Natural killer cell (primary cell): ENCODE measurements around the gene EIF4G1. TPM values are rescaled to one million over a fixed set of nuclear protein-coding genes. Genes with fewer than 3 reads are reported as not detected.
A peak's percentile ranks its signal among the peaks of the same experiment; 100 is the strongest.

ENCODE experiments used
- ATAC-seq, 3 donors: fragments of 150-1000 bp in 2 of 3; fragments of 200-7000 bp in 1 of 3; cut with Tn5 transposase; 1 replicate in 1 of 3; 2 replicates in 2 of 3; pipeline ENCODE4 v1.10.0; 2021; ENCODE audit warnings: mild to moderate bottlenecking in 2 of 3, moderate library complexity in 2 of 3
- DNase-seq, 2 donors: peaks; one replicate each; pipeline versions ENCODE4 v3.0.0 to v3.0.0-alpha.2; 2013 to 2021; ENCODE audit warnings: mixed read lengths in 1 of 2
- H3K27ac ChIP-seq: one replicate; pipeline ENCODE4 v1.5.1; 2013; ENCODE audit warnings: mild to moderate bottlenecking, low read length
- H3K27me3 ChIP-seq: one replicate; pipeline ENCODE4 v1.6.1; 2013; ENCODE audit warnings: low read length; ENCODE audit not compliant: control insufficient read depth, insufficient read depth
- H3K36me3 ChIP-seq: one replicate; pipeline ENCODE4 v1.6.1; 2013; ENCODE audit warnings: low read length; ENCODE audit not compliant: control insufficient read depth, insufficient read depth
- H3K4me1 ChIP-seq: one replicate; pipeline ENCODE4 v1.6.1; 2013; ENCODE audit warnings: low read length; ENCODE audit not compliant: control insufficient read depth, insufficient read depth
- H3K4me3 ChIP-seq: one replicate; pipeline ENCODE4 v1.5.1; 2013; ENCODE audit warnings: low read length
- H3K9me3 ChIP-seq: one replicate; pipeline ENCODE4 v1.6.1; 2013; ENCODE audit warnings: low read length; ENCODE audit not compliant: control insufficient read depth, insufficient read depth
- H3K27ac Mint-ChIP-seq, 2 donors: one replicate each; pipeline ENCODE4 v1.8.0; 2022; ENCODE audit warnings: mild to moderate bottlenecking in 2 of 2, mixed read lengths in 2 of 2, moderate library complexity in 1 of 2
- H3K27me3 Mint-ChIP-seq, 2 donors: one replicate each; pipeline ENCODE4 v1.8.0; 2022; ENCODE audit warnings: low read depth in 2 of 2, mixed read lengths in 2 of 2
- H3K36me3 Mint-ChIP-seq: one replicate; pipeline ENCODE4 v1.8.0; 2022; ENCODE audit warnings: mixed read lengths
- H3K4me1 Mint-ChIP-seq, 2 donors: one replicate each; pipeline ENCODE4 v1.8.0; 2022; ENCODE audit warnings: mixed read lengths in 2 of 2
- H3K4me3 Mint-ChIP-seq: one replicate; pipeline ENCODE4 v1.8.0; 2022; ENCODE audit warnings: mild to moderate bottlenecking, moderate library complexity, mixed read lengths
- H3K9me3 Mint-ChIP-seq, 2 donors: one replicate each; pipeline ENCODE4 v1.8.0; 2022; ENCODE audit warnings: mixed read lengths in 2 of 2
- WGBS: methylation state at CpG from one replicate; pipeline ENCODE4 v1.1.7; 2013; ENCODE audit warnings: missing lambda C conversion rate; ENCODE audit not compliant: insufficient coverage; 5-methylcytosine and 5-hydroxymethylcytosine counted together
- intact Hi-C: fragments of 100-400 bp; cut with micrococcal nuclease; formaldehyde crosslinking; loops from one replicate; pipeline ENCODE4 v1.14.2; 2022
- total RNA-seq, 4 donors: library from RNA; stranded (reverse); fragments of 120-200 nt in 1 of 4; gene quantifications; one replicate each; pipeline versions ENCODE4 v1.2.3 to v1.2.4, GENCODE V29; 2013 to 2022
- TF ChIP-seq, protein P1 (sequence below): fragments of 200-600 bp; IDR thresholded peaks from one replicate; pipeline ENCODE4 v1.8.0; 2022; ENCODE audit warnings: antibody characterized with exemption

Gene EIF4G1
- total RNA-seq, 3 donors from 2014 or later (not counting 1 experiment from before 2014, with no cell fraction given), result 220 to 235 (median 227) TPM

DNA sequence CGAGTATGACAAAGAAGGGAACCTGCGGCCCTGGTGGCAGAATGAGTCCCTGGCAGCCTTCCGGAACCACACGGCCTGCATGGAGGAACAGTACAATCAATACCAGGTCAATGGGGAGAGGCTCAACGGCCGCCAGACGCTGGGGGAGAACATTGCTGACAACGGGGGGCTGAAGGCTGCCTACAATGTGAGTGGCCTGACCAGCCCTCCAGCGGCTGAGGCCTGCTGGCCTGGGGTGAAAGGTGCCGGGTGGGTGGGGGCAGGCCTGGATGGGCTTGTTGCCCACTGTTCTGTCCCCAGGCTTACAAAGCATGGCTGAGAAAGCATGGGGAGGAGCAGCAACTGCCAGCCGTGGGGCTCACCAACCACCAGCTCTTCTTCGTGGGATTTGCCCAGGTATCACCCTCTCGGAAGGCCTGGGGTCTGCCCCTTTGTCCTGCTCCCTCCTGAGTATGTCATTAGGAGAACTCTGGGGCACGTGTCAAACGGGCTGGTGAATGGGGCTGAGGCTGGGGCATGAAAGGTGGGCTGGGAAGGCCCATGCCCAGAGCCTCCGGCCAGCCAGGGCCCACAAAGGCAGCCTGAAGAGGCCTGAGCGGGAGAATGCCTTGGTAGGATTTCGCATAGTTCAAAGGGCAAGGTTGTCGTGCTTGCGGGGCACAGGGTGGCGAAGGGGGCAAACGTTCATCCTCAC, 23.2 kb upstream of the EIF4G1 start:
- no peak overlapping the region for H3K4me3 ChIP-seq
- H3K4me1 ChIP-seq, result no peaks in the 10 kb centered on the region
- no peaks in the 10 kb centered on the region for H3K9me3 ChIP-seq
- H3K4me1 Mint-ChIP-seq, result no peaks in the 10 kb centered on the region
- TF ChIP-seq, protein P1, sequence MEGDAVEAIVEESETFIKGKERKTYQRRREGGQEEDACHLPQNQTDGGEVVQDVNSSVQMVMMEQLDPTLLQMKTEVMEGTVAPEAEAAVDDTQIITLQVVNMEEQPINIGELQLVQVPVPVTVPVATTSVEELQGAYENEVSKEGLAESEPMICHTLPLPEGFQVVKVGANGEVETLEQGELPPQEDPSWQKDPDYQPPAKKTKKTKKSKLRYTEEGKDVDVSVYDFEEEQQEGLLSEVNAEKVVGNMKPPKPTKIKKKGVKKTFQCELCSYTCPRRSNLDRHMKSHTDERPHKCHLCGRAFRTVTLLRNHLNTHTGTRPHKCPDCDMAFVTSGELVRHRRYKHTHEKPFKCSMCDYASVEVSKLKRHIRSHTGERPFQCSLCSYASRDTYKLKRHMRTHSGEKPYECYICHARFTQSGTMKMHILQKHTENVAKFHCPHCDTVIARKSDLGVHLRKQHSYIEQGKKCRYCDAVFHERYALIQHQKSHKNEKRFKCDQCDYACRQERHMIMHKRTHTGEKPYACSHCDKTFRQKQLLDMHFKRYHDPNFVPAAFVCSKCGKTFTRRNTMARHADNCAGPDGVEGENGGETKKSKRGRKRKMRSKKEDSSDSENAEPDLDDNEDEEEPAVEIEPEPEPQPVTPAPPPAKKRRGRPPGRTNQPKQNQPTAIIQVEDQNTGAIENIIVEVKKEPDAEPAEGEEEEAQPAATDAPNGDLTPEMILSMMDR, result no peak
- no peaks in the 10 kb centered on the region for H3K36me3 Mint-ChIP-seq
- H3K4me3 Mint-ChIP-seq, result no peak overlapping the region
- no peak for ATAC-seq
- 88% methylated on average over 22 of the region's 22 CpGs for WGBS
- no peaks in the 10 kb centered on the region for H3K36me3 ChIP-seq
- no peaks in the 10 kb centered on the region for H3K9me3 Mint-ChIP-seq
- no peak overlapping the region for H3K27ac Mint-ChIP-seq
- H3K27ac ChIP-seq, result no peak overlapping the region
- intact Hi-C loops, result no loop called here
- no peaks in the 10 kb centered on the region for H3K27me3 ChIP-seq
- DNase-seq, result no peak
- H3K27me3 Mint-ChIP-seq, result peaks cover 3 to 7% of the 10 kb centered on the region in 2 donors

DNA sequence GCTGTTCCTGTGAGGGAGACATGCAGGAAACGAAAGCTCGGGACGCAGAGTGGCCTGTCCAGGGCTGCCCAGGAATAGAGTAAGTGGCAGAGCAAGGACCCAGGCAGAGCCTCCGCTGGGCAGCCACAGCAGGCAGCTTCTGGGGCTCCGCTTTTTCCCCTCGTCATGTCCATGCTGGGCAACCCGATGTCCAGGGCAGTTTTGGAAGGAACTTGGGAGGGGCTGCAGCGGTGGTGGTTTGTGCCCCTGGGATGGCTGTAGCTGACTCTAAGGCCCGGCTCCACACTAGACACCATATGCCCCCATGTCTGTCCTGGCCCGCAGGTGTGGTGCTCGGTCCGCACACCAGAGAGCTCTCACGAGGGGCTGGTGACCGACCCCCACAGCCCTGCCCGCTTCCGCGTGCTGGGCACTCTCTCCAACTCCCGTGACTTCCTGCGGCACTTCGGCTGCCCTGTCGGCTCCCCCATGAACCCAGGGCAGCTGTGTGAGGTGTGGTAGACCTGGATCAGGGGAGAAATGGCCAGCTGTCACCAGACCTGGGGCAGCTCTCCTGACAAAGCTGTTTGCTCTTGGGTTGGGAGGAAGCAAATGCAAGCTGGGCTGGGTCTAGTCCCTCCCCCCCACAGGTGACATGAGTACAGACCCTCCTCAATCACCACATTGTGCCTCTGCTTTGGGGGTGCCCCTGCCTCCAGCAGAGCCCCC, 22.5 kb upstream of the EIF4G1 start:
- intact Hi-C loops, result no loop called here
- no peaks in the 10 kb centered on the region for H3K36me3 Mint-ChIP-seq

DNA sequence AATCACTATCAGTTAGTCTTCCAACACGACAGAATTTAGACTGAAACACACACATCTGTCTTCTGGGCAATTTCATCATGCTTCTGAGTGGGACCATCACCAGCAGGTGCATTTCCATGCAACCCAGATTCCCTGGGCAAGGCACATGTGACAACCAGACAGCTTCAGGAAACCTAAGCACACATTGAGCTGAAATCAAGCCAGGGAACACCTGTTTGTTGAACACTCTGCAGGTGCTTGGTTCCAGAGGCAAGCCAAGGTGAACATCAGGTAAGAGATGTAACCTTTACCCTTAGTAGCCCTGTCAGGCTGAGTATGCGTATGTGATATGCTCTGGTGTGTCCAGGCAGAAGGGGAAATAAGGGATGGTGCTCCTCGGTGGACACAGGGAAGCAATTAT, 18.6 kb upstream of the EIF4G1 start:
- DNase-seq (no peak), ATAC-seq (no peak)
- intact Hi-C loops, result no loop called here
- H3K4me1 ChIP-seq, result peaks cover 18% of the 10 kb centered on the region
- no peaks in the 10 kb centered on the region for H3K9me3 Mint-ChIP-seq
- H3K9me3 ChIP-seq, result no peaks in the 10 kb centered on the region
- H3K36me3 Mint-ChIP-seq, result no peaks in the 10 kb centered on the region
- H3K27me3 Mint-ChIP-seq, result no peaks in the 10 kb centered on the region
- no peak overlapping the region for H3K4me3 ChIP-seq
- no peak overlapping the region for H3K27ac ChIP-seq
- TF ChIP-seq, protein P1, result no peak
- H3K4me1 Mint-ChIP-seq, result peaks cover 9 to 22% of the 10 kb centered on the region in 2 donors
- H3K27me3 ChIP-seq, result no peaks in the 10 kb centered on the region
- H3K27ac Mint-ChIP-seq, result no peak overlapping the region
- WGBS, result 86% methylated on average over 2 of the region's 3 CpGs
- peaks cover 5% of the 10 kb centered on the region for H3K36me3 ChIP-seq
- peak overlapping the region; percentile 25 for H3K4me3 Mint-ChIP-seq

More for the DNA sequence above, 22.5 kb upstream of the EIF4G1 start:
- Histone ChIP-seq H3K36me3 (no peaks in the 10 kb centered on the region), H3K9me3 (no peaks in the 10 kb centered on the region), H3K4me3 (no peak overlapping the region), H3K27me3 (no peaks in the 10 kb centered on the region), H3K4me1 (no peaks in the 10 kb centered on the region), H3K27ac (no peak overlapping the region)
- H3K4me1 Mint-ChIP-seq, result no peaks in the 10 kb centered on the region
- ATAC-seq (no peak), DNase-seq (no peak)
- H3K9me3 Mint-ChIP-seq, result no peaks in the 10 kb centered on the region
- H3K27ac Mint-ChIP-seq, result no peak overlapping the region
- TF ChIP-seq, protein P1, result no peak
- H3K4me3 Mint-ChIP-seq, result no peak overlapping the region
- peaks cover 0 to 2% of the 10 kb centered on the region in 2 donors for H3K27me3 Mint-ChIP-seq
- 95% methylated on average over 21 of the region's 21 CpGs for WGBS
